GM12878 (cell line): Measurements from ENCODE around the gene GPC3. TPM values are rescaled to one million over a fixed set of nuclear protein-coding genes. Genes with fewer than 3 reads are reported as not detected.

Source experiments
- ATAC-seq: fragments of 200-7000 bp; cut with Tn5 transposase; 3 replicates; pipeline ENCODE4 v1.9.1; 2020; ENCODE audit warnings: mild to moderate bottlenecking, moderate library complexity
- BruUV-seq: library from RNA; stranded (reverse); fragments of 400-500 nt; replicated peaks from 2 replicates; lab custom pipeline; 2021; lab: Mats Ljungman, UMichigan
- CTCF ChIA-PET: fragments of 300-600 bp; sonication (Branson Sonifier 250); formaldehyde crosslinking; extraction: SDS; loops from one replicate; lab custom pipeline; 2021; ENCODE audit warnings: inconsistent platforms; lab: Yijun Ruan, JAX
- POLR2A ChIA-PET: fragments of 350-600 bp; formaldehyde crosslinking; extraction: SDS; loops from one replicate; lab custom pipeline; 2021; ENCODE audit warnings: inconsistent platforms; lab: Charles Lee
- RAD21 ChIA-PET: fragments of 300-600 bp; sonication (Branson Sonifier 250); formaldehyde crosslinking; loops from one replicate; lab custom pipeline; 2023; ENCODE audit warnings: antibody characterized with exemption; ENCODE audit not compliant: unreplicated experiment; lab: Charles Lee
- SMC1A ChIA-PET: fragments of 300-600 bp; sonication (Branson Sonifier 250); formaldehyde crosslinking; loops from one replicate; lab custom pipeline; 2023; ENCODE audit not compliant: unreplicated experiment, uncharacterized antibody; lab: Charles Lee
- DNase-seq: peaks from one replicate; pipeline ENCODE4 v3.0.0-alpha.2; 2011; ENCODE audit warnings: low read depth, low spot score
- FAIRE-seq: peaks from 3 replicates; lab custom pipeline; 2011; peaks lifted over from hg19 to GRCh38; lab: Jason Lieb, UNC
- H2AFZ ChIP-seq: 2 replicates; pipeline ENCODE4 v1.6.0; 2011; ENCODE audit warnings: low read depth, low read length, control low read depth; ENCODE audit not compliant: control insufficient read depth
- H3K27ac ChIP-seq: 2 replicates; pipeline ENCODE4 v1.5.1; 2011; ENCODE audit warnings: control low read depth; ENCODE audit not compliant: control insufficient read depth, insufficient read depth
- H3K27me3 ChIP-seq, 2 experiments: replicated peaks in 1 of 2; 2 replicates each; pipeline versions ENCODE4 v1.6.0 to v1.6.1; 2011; ENCODE audit warnings: low read length in 1 of 2; ENCODE audit not compliant: control insufficient read depth in 2 of 2, insufficient read depth in 2 of 2
- H3K36me3 ChIP-seq, 2 experiments: 2 replicates each; pipeline ENCODE4 v1.5.1; 2011; ENCODE audit warnings: low read length in 1 of 2; ENCODE audit not compliant: control insufficient read depth in 2 of 2, insufficient read depth in 2 of 2
- H3K4me1 ChIP-seq: 2 replicates; pipeline ENCODE4 v1.6.1; 2011; ENCODE audit warnings: mild to moderate bottlenecking, low read length, moderate library complexity, mixed read lengths; ENCODE audit not compliant: control insufficient read depth, insufficient read depth
- H3K4me2 ChIP-seq: 2 replicates; pipeline ENCODE4 v1.6.0; 2011; ENCODE audit warnings: control low read depth; ENCODE audit not compliant: control insufficient read depth, insufficient read depth
- H3K4me3 ChIP-seq: fragments of 200-600 bp; sonication (generic); 2 replicates; pipeline ENCODE4 v1.5.1; 2016
- H3K79me2 ChIP-seq: 2 replicates; pipeline ENCODE4 v1.6.0; 2011; ENCODE audit warnings: low read length; ENCODE audit not compliant: control insufficient read depth, insufficient read depth
- H3K9ac ChIP-seq: 2 replicates; pipeline ENCODE4 v1.8.0; 2011; ENCODE audit warnings: low read length, control low read depth, mixed read lengths; ENCODE audit not compliant: control insufficient read depth, insufficient read depth
- H3K9me3 ChIP-seq: replicated peaks from 3 replicates; pipeline ENCODE4 v1.5.1; 2011; ENCODE audit warnings: mild to moderate bottlenecking, low read length; ENCODE audit not compliant: control insufficient read depth, insufficient read depth
- H4K20me1 ChIP-seq: 2 replicates; pipeline ENCODE4 v1.6.0; 2011; ENCODE audit not compliant: control insufficient read depth, insufficient read depth
- ESRRA ChIP-seq: IDR thresholded peaks from 2 replicates; pipeline ENCODE4 v1.6.1; 2012; ENCODE audit warnings: mild to moderate bottlenecking, low read length, improper control_type of control experiment
- FOS ChIP-seq: IDR thresholded peaks from 3 replicates; pipeline ENCODE4 v1.6.1; 2011; ENCODE audit warnings: borderline replicate concordance; ENCODE audit not compliant: insufficient read length; ENCODE audit errors: extremely low read depth
- KLF5 ChIP-seq: fragments of 450-650 bp; IDR thresholded peaks from 2 replicates; pipeline ENCODE4 v1.6.1; 2014; ENCODE audit warnings: mild to moderate bottlenecking; ENCODE audit not compliant: partially characterized antibody
- PAX5 ChIP-seq: IDR thresholded peaks from 2 replicates; pipeline ENCODE4 v1.6.1; 2011; ENCODE audit warnings: low read depth, low read length, borderline replicate concordance
- POLR2A ChIP-seq: IDR thresholded peaks from 2 replicates; pipeline ENCODE4 v1.6.1; 2011; ENCODE audit warnings: low read depth, mild to moderate bottlenecking, low read length
- TAF1 ChIP-seq: IDR thresholded peaks from 2 replicates; pipeline ENCODE4 v1.6.1; 2011; ENCODE audit warnings: mild to moderate bottlenecking, low read depth, low read length, borderline replicate concordance
- ZBTB4 ChIP-seq: fragments of 450-650 bp; formaldehyde crosslinking; IDR thresholded peaks from 2 replicates; pipeline ENCODE4 v1.4.0; 2022; ENCODE audit warnings: mild to moderate bottlenecking, moderate library complexity
- WGBS: methylation state at CpG from one replicate; pipeline ENCODE4 v1.1.6; 2016; ENCODE audit warnings: low lambda C conversion rate; ENCODE audit not compliant: insufficient replicate concordance, insufficient coverage; ENCODE audit errors: missing lambda C conversion rate; 5-methylcytosine and 5-hydroxymethylcytosine counted together
- in situ Hi-C: fragments of 300-500 bp; cut with MboI; formaldehyde crosslinking; loops from 9 replicates; pipeline ENCODE4 v1.14.3; 2018; ENCODE audit warnings: mixed read lengths
- intact Hi-C: fragments of 100-400 bp; cut with micrococcal nuclease; formaldehyde crosslinking; loops from one replicate; pipeline ENCODE4 v1.14.2; 2022; ENCODE audit not compliant: unreplicated experiment
- polyA plus RNA-seq, 11 experiments: library from polyadenylated mRNA; depleted of rRNA in 4 of 11; unstranded in 6 of 11; stranded (reverse) in 5 of 11; fragments of >200 nt; fragmentation: Nextera tagmentation in 4 of 11; fragmentation: Illumina TruSeq in 1 of 11; extraction: Ambion mirVana in 4 of 11; extraction: Trizol in 1 of 11; gene quantifications; 1 replicate in 1 of 11; 2 replicates in 10 of 11; pipeline versions ENCODE4 v1.2.1 to v1.2.3, GENCODE V29; 2011 to 2016; ENCODE audit warnings: inconsistent platforms in 2 of 11, missing spikeins in 2 of 11, low read depth in 1 of 11
- total RNA-seq, 4 experiments: library from RNA; depleted of rRNA in 3 of 4; stranded (reverse); fragments of >200 nt in 3 of 4; fragmentation: Illumina TruSeq in 1 of 4; extraction: Trizol in 1 of 4; gene quantifications; 2 replicates each; pipeline versions ENCODE4 v1.2.1 to v1.2.3, GENCODE V29; 2013 to 2021
- TF ChIP-seq, protein P1 (sequence below): fragments of 450-650 bp; IDR thresholded peaks from 2 replicates; pipeline ENCODE4 v1.6.1; 2017; ENCODE audit warnings: low read depth, mild to moderate bottlenecking, moderate library complexity
- TF ChIP-seq, protein P2 (sequence below): fragments of 450-650 bp; IDR thresholded peaks from 2 replicates; pipeline ENCODE4 v1.6.1; 2017; ENCODE audit warnings: antibody characterized with exemption, mild to moderate bottlenecking, moderate library complexity

The GPC3 gene
- total and polyA plus RNA-seq, 10 of the 15 experiments (the other 5 are each of a cell fraction or from before 2014, with no cell fraction given), result 0.09 to 0.82 TPM; not detected in 8

DNA sequence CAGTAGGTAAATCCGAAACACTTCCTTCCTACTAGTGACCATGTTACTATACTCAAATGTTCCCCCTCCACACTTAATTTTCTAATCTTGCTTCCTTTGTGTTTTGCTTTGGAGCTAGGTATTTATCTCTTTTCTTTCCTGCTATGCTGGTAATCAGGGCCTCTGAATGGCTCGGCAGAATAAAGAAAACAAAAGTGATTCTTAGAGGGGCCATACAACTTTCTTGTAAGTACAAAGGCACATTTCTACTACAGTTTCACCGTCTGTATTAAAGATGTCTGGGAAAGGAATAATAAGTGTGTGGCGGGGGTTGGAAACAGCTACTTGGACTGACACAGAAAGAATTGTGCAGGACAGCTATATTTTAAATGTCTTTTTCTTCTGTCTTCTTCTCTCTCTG lies 50.3 kb downstream of the GPC3 start:
- no peaks in the 10 kb centered on the region for H4K20me1 ChIP-seq

More for the DNA sequence above, 50.3 kb downstream of the GPC3 start:
- Histone ChIP-seq H3K79me2 (no peaks in the 10 kb centered on the region), H3K4me3 (no peak overlapping the region), H3K27me3 (no peaks in the 10 kb centered on the region), H3K27ac (no peak overlapping the region), H3K9ac (no peak overlapping the region), H3K9me3 (no peaks in the 10 kb centered on the region), H3K4me1 (no peaks in the 10 kb centered on the region), H3K36me3 (no peaks in the 10 kb centered on the region), H2AFZ (no peak overlapping the region), H3K4me2 (no peak overlapping the region)
- no peak for TF ChIP-seq KLF5
- TF ChIP-seq ZBTB4 (CRISPR knock-in tag), result no peak
- no peak for TF ChIP-seq FOS
- TF ChIP-seq, protein P1, sequence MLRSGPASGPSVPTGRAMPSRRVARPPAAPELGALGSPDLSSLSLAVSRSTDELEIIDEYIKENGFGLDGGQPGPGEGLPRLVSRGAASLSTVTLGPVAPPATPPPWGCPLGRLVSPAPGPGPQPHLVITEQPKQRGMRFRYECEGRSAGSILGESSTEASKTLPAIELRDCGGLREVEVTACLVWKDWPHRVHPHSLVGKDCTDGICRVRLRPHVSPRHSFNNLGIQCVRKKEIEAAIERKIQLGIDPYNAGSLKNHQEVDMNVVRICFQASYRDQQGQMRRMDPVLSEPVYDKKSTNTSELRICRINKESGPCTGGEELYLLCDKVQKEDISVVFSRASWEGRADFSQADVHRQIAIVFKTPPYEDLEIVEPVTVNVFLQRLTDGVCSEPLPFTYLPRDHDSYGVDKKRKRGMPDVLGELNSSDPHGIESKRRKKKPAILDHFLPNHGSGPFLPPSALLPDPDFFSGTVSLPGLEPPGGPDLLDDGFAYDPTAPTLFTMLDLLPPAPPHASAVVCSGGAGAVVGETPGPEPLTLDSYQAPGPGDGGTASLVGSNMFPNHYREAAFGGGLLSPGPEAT, result no peak
- TF ChIP-seq POLR2A, result no peak
- TF ChIP-seq, protein P2, sequence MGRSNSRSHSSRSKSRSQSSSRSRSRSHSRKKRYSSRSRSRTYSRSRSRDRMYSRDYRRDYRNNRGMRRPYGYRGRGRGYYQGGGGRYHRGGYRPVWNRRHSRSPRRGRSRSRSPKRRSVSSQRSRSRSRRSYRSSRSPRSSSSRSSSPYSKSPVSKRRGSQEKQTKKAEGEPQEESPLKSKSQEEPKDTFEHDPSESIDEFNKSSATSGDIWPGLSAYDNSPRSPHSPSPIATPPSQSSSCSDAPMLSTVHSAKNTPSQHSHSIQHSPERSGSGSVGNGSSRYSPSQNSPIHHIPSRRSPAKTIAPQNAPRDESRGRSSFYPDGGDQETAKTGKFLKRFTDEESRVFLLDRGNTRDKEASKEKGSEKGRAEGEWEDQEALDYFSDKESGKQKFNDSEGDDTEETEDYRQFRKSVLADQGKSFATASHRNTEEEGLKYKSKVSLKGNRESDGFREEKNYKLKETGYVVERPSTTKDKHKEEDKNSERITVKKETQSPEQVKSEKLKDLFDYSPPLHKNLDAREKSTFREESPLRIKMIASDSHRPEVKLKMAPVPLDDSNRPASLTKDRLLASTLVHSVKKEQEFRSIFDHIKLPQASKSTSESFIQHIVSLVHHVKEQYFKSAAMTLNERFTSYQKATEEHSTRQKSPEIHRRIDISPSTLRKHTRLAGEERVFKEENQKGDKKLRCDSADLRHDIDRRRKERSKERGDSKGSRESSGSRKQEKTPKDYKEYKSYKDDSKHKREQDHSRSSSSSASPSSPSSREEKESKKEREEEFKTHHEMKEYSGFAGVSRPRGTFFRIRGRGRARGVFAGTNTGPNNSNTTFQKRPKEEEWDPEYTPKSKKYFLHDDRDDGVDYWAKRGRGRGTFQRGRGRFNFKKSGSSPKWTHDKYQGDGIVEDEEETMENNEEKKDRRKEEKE, result no peak
- TF ChIP-seq ESRRA, result no peak
- no peak for TF ChIP-seq TAF1
- no peak for TF ChIP-seq PAX5
- ChIA-PET RAD21 (no interaction called here), CTCF (interaction anchor here (0.9 kb wide), 1 partner anchor 14 kb away, joined by 4 read pairs; no protein-coding TSS in a partner anchor), SMC1A (no interaction called here), POLR2A (no interaction called here)
- no peak for FAIRE-seq
- no peak for ATAC-seq
- no peak for DNase-seq
- 27% methylated on average over 4 of the region's 4 CpGs for WGBS
- in situ Hi-C loops, result no loop called here
- no TSS peak for BruUV-seq
- intact Hi-C loops, result no loop called here
